ENCODE measurements around the gene ARMC7.
"Not testable (repeated sequence)": the region's sequence is repeated elsewhere in the genome, so short reads cannot be mapped to it uniquely, and the experiment has no call there.

ARMC7 gene

DNA sequence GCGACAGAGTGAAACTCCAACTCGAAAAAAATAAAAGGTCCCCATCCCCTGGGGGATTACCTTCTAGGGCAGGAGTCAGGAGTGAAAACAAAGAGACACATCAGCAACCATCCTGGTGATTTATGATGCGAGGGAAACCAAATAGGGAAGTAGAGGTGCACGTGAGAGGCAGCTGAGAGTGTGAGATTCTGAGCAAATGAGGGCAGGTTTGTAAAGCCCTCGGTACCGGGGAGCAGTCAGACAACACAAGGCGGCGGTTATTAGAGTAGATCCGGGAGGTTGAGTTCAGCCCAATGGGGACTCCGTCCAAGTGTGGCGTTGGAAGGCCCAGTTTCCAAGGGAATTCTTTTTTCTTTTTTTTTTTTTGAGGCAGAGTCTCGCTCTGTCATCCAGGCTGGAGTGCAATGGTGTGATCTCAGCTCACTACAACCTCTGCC, 7.4 kb upstream of the ARMC7 start:
- no peak for DNase-seq

DNA sequence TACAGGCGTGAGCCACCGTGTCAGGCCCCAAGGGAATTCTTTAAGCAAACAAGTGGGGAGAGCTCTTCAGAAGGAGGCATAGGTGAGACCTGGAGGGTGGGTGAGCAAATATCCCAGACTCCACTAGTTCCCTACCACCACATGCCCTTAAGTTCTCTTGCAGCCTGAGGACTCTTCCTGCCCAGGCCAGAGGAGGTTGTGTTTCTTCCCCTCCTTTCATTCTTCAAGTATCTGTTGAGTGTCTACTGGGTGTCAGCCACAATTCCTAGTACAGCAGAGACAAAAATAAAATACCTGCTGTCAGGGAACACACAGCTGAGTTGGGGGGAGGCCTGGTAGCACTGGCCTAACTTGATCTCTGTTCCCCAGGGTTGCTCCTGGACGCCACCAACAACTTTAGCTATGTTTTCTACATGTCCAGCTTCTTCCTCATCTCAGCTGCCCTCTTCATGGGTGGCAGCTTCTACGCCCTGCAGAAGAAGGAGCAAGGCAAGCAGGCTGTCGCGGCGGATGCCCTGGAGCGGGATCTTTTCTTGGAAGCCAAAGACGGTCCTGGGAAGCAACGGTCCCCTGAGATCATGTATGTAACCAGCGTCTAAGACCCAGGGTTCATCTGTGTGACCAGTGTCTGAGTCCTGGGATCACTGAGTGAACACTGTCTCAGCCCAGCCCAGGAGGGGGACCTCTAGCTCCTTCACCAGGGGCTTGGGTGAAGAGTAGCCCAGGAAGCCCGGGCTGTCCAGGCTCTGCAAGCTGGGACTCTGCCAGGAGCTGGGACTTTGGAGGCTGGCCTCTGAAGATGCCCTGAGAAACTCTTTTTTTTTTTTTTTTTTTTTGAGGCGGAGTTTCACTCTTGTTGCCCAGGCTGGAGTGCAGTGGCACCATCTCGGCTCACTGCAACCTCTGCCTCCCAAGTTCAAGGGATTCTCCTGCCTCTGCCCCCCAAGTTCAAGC, 5.9 kb upstream of the ARMC7 start:
- DNase-seq, result no peak

DNA sequence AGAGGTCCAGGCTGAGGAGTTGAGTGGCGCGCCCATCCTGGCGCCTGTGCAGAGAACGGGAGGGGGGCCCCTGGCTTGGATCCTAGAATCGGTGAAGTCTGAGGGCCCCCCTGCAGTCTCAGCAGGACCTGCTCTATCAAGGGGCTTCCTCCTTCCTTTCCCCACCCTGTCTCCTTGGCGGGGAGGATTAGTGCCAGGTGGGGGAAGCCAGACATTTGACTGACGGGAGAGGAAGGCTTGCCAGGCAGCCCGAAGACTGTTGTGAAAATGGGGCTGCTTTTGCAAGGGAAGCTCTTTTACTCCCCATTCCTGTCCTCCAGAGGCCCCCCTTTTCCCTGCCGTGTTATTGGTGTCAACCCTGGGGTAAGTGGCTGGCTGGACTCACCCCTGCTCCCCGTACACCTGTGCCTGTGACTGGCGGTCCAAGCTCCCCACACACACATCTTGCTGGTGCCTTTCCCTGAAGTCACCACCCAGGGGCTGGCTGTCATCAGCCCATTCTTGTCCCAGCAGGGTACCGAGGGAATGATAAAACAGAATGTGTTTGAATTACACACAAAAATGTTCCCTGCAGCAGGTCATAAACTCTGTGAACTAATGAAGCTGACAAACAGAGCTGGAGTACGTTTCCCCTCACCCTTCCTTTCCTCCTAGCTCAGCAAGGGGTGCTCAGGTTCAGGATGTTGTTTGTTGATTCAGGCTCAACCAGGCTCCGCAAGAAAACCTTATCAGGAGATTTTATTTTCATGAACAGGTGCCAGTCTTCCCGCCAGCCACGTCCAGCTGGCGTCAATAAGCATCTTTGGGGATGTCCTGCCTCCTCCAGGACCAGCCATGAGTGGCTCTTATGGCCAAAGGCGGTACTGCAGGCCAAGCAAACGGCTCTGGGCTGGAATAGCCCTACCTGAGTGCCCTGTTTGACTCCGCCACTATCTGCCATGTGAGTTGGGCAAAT, 4.4 kb upstream of the ARMC7 start:
- DNase-seq, result peak; percentile 26

DNA sequence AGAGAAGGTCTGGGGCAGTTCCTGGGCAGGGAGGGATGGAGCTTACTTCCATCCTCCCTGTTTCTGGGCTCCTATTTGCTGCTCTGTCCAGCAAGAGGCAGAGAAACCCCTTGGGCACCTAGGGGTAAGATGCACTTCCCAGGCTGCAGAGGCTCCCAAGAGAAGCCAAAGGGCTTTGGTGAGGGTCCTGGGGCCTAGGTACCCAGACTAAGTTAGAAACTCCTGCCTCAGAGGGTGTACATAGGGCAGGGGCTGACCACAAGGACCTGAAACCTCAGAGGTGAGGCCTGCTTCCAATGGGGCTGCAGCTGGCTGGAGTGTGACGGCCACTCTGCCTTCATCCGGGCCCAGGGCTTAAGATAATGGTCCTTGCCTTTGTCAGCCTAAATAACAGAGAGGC, 1.6 kb upstream of the ARMC7 start:
- no peak for DNase-seq

DNA sequence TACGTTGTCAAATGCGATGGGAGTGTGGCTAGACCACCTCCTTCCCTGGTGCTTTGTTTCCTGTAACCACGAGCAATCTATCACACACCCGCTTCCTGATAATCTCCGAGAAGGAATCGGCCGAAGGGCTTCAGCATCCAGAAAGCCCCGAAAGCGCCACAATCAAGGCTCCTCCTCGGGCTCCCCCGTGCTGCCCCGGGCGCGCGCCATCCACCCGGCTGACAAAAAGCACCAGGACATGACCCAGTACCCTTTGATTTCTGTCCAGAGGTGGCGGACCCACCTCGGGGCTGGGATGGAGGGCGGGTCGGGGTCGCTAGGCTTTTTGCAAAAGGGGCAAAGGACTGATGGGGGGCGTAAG, 743 bp upstream of the ARMC7 start:
- DNase-seq, result no peak

DNA sequence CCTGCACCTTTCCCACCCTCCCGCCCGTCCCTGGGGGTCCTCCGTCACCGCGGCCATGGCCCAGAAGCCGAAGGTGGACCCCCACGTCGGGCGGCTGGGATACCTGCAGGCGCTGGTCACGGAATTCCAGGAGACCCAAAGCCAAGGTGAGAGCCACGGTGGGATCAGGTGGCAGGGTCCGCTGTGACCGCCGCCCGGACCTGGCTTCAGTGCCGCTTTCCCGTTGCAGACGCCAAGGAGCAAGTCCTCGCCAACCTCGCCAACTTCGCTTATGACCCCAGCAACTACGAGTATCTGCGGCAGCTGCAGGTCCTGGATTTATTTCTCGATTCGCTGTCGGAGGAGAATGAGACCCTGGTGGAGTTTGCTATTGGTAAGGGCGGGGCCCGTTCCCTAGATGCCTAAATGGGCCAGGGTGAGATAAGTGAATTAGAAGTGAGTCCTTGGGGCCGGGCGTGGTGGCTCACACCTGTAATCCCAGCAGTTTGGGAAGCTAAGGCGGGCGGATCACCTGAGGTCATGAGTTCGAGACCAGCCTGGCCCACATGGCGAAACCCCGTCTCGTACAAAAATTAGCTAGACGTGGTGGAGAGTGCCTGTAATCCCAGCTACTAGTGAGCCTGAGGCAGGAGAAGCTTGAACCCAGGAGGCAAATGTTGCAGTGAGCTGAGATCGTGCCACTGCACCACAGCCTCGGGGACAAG, 617 bp downstream of the ARMC7 start:
- no peak for DNase-seq

DNA sequence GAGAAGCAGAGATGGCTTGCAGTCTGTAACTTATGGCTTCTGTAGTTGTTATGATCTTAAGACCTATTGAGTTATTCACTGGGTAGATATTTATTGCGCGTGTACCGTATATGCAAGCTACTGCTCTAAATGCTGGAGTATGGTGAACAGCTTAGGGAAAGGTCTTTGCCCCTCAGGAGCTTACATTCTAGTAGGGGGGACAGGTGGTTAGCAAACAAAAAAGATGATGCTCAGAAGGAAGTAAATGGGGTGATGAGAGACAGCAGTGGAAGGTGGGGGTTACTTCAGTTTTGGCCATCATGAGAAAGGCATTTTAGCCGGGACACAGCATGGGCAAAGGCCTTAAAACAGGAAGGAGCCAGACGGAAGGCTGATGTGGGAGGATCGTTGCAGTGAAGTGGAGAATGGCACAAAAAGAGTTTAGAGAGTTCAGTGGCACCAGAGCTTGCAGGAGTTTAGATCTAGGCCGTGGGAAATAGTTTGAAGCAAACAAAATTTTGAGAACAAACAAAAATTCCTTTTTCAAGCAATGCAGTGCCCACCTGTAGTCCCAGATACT, 2.1 kb downstream of the ARMC7 start:
- no peak for DNase-seq

DNA sequence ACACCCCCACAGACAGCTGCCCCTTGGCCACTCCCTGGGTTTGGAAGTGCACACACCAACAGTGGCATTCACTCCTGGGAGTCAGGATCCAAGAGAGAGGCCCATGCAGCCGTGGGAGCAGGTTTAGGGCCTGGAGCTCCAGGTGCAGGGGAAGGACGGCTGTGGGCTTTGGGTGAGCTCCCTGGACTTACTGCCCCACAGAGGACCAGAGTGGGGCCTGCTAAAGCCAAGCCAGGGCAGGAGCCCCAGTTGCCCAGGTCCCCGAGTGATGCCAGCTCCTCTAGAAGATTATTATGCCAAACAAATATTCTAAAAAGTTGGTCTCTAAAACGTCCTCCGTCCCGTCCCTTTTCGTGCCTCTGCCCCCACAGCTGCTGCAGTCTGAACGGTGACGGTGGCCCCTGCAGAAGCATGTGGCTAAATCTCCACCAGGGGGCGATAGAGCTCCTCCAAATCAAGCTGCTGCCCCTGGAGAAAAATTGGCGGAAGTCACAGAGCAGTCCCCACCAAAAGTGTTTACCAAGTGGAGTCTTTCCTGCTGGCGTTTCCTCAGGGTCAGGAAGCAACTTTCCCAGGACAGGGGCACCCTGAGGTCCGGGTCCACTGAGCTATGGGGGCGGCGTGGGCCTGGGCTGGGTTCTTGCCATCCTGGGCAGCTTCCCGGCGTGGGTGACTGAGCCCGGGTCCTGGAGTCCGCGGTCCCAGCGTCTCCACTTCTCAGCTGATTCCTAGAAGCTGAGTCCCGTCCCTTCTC, 4.2 kb downstream of the ARMC7 start:
- DNase-seq, result peak; percentile 85

DNA sequence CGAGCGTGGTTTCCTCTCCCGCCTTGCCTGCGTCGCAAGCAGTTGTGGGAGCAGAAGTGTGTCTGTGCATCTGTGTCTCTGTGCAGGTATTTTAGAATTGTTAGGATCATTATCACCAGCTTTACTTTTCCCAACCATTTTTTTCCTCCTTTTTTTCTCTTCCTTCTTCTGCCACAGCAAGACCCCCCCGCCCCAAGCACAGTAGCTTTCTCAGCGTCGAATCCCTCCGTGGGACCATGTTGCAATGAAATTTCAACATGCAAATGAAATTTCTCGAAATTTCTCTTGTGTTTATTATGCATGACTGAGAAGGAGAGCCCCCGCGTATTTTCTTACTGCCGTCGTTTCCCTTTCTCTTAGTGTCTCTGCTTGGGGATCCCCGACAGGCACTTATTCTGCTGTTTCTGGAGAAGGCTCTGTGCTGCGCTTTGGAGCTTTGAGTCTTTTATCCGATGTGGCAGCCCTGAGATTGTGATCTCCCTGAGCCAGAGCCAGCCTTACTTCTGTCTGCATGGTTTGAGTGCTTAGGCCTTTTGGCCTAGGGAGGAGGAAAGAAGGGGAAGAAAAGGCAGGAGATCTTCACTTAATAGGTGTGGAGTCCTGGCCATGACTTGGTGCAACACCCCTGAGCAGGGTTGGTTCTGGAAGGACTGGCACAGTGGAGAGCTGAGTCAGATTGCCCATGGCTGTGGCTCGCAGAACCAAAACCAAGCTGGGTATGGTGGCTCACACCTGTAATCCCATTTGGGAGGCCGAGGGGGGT, 5.0 kb downstream of the ARMC7 start:
- no peak for DNase-seq

DNA sequence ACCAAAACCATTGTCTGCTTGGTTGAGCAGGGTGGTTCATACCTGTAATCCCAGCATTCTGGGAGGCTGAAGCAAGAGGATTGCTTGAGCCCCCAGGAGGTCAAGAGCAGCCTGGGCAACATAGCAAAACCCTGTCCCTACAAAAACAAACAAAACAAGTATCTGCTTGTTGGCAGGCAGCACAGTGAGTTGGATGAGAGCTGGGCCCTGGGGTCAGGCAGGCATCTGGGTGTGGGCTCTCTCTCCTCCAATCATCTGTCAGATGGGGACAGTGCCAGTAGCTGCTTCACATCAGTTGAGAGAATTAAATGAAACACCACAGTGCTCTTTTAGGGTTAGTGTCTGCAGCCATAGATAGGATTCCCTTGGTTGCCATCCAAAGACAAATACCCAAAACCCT, 5.8 kb downstream of the ARMC7 start:
- DNase-seq, result no peak

DNA sequence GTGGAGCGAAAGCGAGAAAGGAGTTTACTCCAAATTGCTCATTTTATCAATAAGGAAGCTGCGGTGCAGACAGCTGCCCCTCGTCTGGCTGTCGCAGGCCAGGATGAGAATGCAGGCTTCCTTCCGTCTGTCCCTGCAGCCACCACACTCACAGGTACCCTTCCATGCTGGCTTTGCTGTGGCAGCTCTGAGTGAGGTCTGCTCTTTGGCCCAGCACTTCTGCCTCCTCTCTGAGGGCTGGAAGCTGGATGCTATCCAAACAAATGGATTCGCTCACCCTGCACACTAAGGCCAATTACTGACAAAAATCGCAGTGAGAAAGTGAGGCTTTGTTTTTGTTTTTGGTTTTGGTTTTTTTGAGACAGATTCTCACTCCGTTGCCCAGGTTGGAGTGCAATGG, 7.0 kb downstream of the ARMC7 start:
- DNase-seq, result no peak

DNA sequence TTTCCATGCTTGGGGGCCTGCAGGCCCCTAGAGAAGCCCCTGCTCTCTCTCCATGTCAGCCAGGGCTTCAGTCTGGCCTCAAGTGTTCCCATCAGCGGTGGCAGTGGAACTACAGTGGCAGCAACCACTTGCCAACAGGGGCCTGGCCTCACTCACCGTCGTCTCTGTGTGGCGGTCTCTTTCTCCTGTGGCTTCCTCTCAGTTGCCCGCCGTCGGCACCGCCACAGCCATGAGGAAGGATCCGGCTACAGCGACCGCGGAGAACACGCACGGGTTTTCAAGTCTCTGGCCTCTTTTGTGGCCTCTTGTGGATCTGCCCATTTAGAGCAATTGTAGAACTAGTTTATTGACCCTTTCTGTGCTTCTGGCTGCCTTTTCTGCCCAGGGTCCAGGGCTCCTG, 8.5 kb downstream of the ARMC7 start:
- no peak for DNase-seq

DNA sequence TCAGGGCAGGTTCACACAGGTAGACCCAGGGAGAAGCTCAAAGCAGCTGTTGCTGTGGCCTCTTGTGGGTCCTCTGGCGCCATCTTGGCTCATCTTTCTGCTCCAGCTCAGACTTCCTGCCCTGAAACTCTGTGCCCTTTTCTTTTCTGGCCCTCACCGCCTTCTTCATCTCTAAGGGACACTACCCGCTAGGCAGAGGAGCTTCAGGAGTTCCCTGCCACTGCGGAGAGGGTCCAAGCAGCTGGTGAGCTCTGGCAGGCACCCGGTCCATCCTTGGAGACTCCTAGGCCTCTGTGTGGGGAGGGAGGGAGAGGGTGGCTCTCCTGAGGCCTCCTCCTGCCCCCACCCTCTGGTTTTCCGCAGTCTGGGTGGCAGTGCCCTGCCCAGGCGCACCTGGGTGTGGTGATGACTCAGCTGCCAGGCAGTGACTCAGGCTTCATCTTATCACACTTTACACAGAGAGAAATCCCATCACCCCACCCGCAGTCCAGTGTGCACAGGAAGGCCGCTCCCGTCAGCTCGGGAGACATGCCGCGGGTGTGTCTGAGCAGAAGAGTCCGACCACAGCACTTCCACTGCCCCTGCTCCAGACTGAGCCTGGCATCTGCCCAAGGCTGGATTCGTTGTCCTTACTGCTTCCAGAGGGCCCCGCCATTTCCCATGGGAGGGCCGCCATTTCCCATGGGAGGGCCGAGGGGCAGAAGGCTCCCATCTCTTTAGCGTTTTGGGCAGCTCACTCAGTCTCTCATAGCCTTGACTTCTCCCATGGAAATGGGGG, 14.5 kb downstream of the ARMC7 start:
- DNase-seq, result peak; percentile 11

DNA sequence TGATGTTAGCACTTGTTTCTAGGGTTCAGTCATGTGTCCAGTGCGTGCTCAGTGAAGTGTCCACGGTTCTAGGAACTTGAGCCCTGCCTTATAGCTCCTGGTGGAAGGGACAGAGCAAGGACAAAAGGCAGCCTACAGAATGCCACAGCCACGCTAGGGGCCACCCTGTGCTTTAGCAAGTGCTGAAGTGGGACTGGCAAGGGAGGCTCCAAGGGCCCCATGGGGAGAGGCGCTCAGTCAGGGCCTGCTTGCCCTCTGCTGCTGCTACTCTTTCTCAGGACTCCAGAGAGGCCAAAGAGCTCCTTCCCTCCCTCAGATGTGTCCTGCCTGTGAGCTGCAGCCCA, 15.0 kb downstream of the ARMC7 start:
- DNase-seq, result no peak

DNA sequence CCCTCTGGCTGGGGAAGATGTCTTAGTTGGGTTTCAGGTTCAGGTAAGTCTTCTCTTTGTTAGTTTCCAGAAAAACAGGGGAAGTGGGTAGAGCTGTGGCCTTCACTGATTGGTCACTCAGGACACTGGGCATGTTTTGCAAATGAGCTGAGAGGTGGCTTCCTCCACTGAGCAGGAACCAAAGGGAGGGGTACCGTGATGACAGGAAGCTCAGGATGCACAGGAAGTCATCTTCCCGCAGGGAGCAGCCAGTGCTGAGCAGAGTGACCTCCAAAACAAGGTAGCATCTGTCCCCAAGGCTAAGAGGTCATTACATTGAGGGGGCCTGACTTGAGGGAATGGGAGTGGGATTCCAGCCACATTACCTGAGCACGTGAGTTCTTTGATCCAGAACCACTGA, 16.2 kb downstream of the ARMC7 start:
- no peak for DNase-seq

DNA sequence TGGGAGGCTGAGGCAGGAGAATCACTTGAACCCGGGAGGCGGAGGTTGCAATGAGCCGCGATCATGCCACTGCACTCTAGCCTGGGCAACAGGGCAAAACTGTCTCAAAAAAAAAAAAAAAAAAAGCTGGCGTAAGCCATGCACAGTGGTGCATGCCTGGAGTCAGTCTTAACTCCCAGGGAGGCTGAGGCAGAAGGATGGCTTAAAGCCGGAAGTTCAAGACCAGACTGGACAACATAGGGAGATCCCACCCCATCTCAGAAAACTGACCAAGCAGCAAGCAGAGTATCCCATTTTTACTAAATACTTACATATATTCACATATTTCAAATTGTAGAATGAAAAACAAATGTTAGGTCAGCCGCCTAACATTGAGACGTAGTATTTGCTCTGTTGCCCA, 17.2 kb downstream of the ARMC7 start:
- no peak for DNase-seq

DNA sequence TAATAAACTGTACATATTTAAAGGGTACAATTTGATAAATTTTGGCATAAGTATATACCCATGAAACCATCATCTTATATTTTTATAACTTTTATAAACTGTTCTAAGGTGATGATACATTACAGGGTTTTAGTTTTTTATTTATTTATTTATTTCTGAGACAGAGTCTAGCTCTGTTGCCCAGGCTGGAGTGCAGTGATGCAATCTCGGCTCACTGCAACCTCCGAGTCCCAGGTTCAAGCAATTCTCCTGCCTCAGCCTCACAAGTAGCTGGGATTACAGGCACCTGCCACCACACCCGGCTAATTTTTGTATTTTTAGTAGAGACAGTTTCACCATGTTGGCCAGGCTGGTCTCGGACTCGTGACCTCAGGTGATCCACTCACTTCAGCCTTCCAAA, 18.2 kb downstream of the ARMC7 start:
- not testable (repeated sequence) for DNase-seq

DNA sequence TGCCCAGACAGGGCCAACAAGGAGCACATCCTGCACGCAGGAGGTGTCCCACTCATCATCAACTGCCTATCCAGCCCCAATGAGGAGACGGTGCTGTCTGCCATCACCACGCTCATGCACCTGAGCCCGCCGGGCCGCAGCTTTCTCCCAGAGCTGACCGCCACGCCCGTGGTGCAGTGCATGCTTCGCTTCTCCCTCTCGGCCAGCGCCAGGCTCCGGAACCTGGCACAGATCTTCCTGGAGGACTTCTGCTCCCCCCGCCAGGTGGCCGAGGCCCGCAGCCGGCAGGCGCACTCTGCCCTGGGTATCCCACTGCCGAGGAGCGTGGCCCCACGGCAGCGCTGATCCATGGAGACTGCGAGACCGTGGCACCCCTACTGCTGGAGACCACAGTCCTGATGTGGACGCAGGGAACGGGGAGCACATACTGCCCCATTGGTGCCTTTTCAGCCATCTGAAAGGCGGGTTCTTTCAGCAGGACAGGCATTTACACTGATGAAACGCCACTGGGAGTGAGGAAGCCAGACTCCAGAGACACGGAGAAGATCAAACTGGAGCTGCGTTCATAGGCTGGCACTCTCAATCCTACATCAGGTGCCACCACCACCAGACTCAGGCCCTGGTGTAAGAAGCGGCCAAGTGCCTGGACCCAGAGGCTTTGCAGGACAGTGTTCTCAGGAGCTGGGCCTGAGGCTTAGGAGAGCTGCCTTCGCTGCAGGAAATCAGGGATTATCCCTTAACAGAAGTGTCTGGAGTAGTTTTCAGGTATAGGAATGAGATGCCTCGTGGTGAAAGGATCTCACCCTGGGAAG, 19.1 kb downstream of the ARMC7 start:
- no peak for DNase-seq

DNA sequence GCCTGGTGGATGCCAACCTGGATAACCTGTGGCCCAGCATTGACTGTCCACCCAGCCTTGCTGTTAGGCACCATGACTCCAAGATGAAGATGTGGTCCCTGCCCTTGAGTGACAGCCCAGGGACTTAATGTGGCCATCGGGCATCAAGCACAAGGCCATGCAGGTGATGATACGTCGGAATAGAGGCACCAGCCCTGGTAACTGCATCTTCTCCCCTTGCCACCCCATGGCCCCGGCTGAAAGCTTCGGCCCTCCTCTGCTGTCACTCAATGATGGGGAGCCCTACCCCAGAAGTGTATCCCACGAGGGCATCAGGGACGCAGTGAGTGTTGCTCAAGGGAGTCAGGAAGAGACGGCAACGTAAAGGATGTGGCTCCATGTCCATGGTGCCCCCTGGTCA, 19.8 kb downstream of the ARMC7 start:
- no peak for DNase-seq
